NCI-H1048 (cell line): ENCODE results near the gene ALDH3B2.
"Not testable (repeated sequence)": the region's sequence is repeated elsewhere in the genome, so short reads cannot be mapped to it uniquely, and the experiment has no call there.

Experiments
- DNase-seq: peaks from one replicate; lab custom pipeline; 2025; lab: John Stamatoyannopoulos, UW

The ALDH3B2 gene

GRCh38 chr11:67674442-67674871 is at the start of gene ALDH3B2:
Gene ALDH3B2 (minus strand): TSS chr11:67674623. CDS start chr11:67666935, 7,688 bp downstream.
- no peak for DNase-seq

GRCh38 chr11:67723036-67723435 is 48.6 kb upstream of the ALDH3B2 start:
- not testable (repeated sequence) for DNase-seq

- not testable (repeated sequence) for DNase-seq
These were observed 41.8 kb upstream of the ALDH3B2 start for GRCh38 chr11:67716226-67716625.

- not testable (repeated sequence) for DNase-seq
These were observed 41.4 kb upstream of the ALDH3B2 start for GRCh38 chr11:67715801-67716200.

- not testable (repeated sequence) for DNase-seq
These were observed 39.6 kb upstream of the ALDH3B2 start for GRCh38 chr11:67713892-67714509.

- DNase-seq, result not testable (repeated sequence)
These were observed 37.3 kb upstream of the ALDH3B2 start for GRCh38 chr11:67711676-67712075.

GRCh38 chr11:67711212-67711611 is 36.8 kb upstream of the ALDH3B2 start:
- not testable (repeated sequence) for DNase-seq

- DNase-seq, result not testable (repeated sequence)
These were observed 35.4 kb upstream of the ALDH3B2 start for GRCh38 chr11:67709806-67710205.

GRCh38 chr11:67705264-67705663 is 30.8 kb upstream of the ALDH3B2 start:
- no peak for DNase-seq

GRCh38 chr11:67704524-67704923 is 30.1 kb upstream of the ALDH3B2 start:
- DNase-seq, result no peak

GRCh38 chr11:67703709-67704108 is 29.3 kb upstream of the ALDH3B2 start:
- DNase-seq, result not testable (repeated sequence)

- DNase-seq, result no peak
These were observed 26.3 kb upstream of the ALDH3B2 start for GRCh38 chr11:67700548-67701262.

- no peak for DNase-seq
These were observed 25.7 kb upstream of the ALDH3B2 start for GRCh38 chr11:67700141-67700540.

GRCh38 chr11:67699521-67699920 is 25.1 kb upstream of the ALDH3B2 start:
- DNase-seq, result no peak

- no peak for DNase-seq
These were observed 23.8 kb upstream of the ALDH3B2 start for GRCh38 chr11:67698247-67698646.

GRCh38 chr11:67697846-67698245 is 23.4 kb upstream of the ALDH3B2 start:
- no peak for DNase-seq

- DNase-seq, result no peak
These were observed 22.6 kb upstream of the ALDH3B2 start for GRCh38 chr11:67696998-67697397.

GRCh38 chr11:67695606-67696005 is 21.2 kb upstream of the ALDH3B2 start:
- DNase-seq, result no peak

- no peak for DNase-seq
These were observed 20.6 kb upstream of the ALDH3B2 start for GRCh38 chr11:67694875-67695555.

GRCh38 chr11:67691149-67691548 is 16.7 kb upstream of the ALDH3B2 start:
- DNase-seq, result no peak

- no peak for DNase-seq
These were observed 14.8 kb upstream of the ALDH3B2 start for GRCh38 chr11:67689178-67689577.

GRCh38 chr11:67687986-67688385 is 13.6 kb upstream of the ALDH3B2 start:
- no peak for DNase-seq
